HCEC 1CT (cell line): Measurements from ENCODE around the gene YOD1.
A peak's percentile ranks its signal among the peaks of the same experiment; 100 is the strongest.

Source experiments
- DNase-seq: peaks from one replicate; pipeline ENCODE4 v3.0.0-alpha.2; 2017

YOD1 gene

GRCh38 chr1:207051191-207051943, at the start of gene YOD1:
TSS of gene YOD1 (minus strand) at chr1:207051208. CDS start at chr1:207051030, 178 bp downstream.
- DNase-seq: peak; percentile 89

DNA sequence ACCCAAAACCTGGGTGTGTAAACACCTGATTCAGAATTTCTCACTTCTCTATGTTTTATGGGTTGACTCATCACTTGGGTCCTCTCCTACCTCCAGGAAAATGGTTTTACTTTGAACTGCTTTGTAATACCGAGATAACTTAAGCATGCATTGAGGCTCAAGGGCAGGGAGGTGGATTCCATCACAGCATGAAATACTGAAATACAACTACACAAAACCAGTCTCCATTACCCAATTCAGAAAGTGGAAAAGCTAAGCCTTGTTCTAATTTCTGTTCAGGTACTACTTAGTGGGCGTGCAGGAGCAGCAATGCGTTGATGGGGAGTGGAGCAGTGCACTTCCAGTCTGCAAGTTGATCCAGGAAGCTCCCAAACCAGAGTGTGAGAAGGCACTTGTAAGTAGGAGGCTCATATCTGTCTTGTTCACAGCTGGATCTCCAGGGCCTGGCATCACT, 46.9 kb upstream of the YOD1 start:
- no peak for DNase-seq

DNA sequence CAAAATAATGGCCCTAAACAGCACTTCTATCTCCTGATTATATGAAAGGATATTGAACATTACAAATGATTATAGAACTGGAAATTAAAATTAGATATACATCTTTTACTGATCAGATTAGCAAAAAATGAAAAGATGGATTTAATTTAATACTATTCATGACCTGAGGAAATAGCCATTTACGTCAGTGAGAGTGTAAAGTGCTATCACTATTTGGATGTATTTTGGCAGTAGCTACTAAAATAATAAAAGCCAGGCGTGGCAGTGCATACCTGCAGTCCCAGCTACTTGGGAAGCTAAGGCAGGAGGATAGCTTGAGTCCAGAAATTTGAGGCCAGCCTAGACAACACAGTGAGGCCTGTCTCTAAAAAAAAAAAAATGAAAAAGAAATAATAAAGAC, 42.9 kb upstream of the YOD1 start:
- DNase-seq: no peak

DNA sequence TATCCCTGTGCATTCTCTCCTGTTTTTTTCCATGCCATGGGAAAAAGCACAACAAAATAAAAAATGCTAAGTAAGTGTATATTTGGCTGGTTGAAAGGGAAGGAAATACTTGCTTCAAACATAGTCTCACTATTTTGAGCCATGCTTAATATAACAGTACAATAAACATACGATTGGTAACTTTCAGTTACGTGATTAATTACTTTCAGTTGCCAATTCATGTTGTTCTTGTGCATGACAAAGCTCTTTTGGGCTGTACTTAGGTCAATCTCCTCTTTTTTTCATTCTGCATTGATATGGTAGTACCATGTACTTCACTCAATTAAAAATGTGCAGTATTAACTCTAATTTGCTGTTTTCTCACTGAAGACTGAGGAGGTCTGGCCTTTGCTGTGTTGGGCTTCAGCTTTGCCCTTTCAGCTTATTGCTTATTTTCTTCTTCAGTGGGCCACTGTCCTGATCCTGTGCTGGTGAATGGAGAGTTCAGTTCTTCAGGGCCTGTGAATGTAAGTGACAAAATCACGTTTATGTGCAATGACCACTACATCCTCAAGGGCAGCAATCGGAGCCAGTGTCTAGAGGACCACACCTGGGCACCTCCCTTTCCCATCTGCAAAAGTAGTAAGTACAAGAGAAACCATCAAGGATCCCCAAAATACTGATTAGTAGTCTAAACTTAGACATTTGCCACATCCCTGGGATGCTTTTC, 40.3 kb upstream of the YOD1 start:
- no peak for DNase-seq

DNA sequence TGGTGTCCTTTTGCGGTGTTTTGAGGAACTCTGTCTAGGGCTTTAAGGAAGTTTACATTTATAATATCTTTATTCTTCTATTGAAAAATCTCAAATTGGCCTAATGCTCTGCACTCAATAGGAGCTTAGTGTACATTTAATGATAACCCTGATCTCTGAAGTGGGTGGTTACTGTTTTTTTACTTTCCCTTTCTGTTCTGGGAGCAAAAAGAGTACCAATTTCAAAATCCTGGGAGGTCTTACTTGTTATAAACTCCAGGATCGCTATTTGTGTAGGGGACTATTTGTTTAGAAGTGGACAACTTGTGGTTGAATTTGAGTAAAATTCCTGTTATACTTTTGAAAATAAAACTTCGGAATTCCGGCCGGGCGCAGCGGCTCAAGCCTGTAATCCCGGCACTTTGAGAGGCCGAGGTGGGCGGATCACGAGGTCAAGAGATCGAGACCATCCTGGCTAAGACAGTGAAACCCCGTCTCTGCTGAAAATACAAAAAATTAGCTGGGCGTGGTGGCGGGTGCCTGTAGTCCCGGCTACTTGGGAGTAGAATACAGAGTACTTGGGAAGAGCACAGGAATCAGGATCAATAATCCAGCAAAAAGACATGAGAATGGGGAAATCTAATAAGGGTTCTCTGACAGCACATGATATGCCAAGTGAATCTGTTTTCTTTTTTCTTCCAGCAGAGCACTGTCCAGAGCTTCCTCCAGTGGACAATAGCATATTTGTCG, 38.8 kb upstream of the YOD1 start:
- no peak for DNase-seq

- no peak for DNase-seq
These were observed 38.0 kb upstream of the YOD1 start, which contains the start of gene C4BPB for GRCh38 chr1:207088701-207089626. TSS of gene C4BPB (plus strand) at chr1:207088860. CDS start at chr1:207089532, 672 bp downstream.

DNA sequence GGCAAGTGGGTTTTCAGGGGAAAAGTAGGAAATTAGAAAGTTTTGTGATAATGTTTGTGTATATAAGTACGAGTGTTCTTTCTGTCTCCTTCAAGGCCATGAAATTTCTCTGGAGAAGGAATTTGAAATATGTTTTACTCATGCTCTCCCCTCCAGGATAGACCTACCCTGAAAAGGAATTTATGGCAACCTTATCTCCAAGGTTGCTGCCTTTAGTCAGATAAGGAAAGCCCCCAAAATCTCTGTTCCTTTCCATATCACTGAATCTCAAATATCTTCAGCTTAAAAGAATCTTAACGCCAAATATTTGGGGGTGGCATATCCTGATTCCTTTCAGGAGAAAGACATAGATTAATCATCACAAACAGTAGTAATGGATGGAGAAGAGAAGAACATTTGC, 37.2 kb upstream of the YOD1 start:
- no peak for DNase-seq

DNA sequence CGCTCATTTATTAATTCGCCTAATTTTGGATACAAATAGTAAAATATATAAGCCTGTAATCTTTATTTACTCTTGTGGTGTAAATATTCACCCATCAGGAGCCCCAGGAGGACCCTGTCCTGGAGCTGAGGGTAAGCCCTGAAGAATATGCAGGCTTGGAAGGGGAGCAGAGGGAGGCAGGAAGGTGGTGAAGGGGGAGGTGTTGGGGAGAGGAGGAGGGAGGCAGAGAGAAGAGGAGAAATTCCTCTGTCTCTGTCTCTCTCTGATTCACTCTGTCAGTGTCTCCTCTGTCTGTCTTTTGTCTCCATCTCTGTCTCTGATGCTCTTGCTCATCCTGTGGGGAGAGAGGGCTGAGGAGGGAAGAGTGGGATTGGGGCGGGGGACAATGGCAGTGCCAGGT, 34.9 kb upstream of the YOD1 start:
- no peak for DNase-seq

- DNase-seq: peak; percentile 34
These were observed 33.7 kb upstream of the YOD1 start for GRCh38 chr1:207084701-207085180.

DNA sequence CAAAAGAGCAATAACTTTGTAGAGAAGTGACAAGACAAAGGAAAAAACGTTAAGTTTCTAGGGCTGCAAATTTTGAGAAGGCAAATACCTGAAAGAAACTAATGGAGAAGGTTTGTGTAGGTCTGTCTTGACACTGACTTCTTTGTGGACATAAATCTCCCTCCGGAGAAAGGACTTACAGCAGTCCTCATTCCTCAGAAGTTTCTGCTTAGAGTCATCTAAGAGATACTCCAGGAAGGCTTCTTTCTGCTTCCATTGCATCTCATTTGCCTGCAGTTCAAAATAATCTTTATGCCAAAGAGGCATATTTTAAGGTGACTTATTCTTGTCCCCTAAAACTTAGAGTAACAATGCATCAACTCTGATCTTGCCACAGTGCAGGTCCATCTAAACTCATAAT, 33.2 kb upstream of the YOD1 start:
- DNase-seq: no peak

- DNase-seq: no peak
These were observed 30.8 kb upstream of the YOD1 start for GRCh38 chr1:207081806-207082205.

- peak; percentile 17 for DNase-seq
These were observed 30.1 kb upstream of the YOD1 start for GRCh38 chr1:207081088-207081487.

GRCh38 chr1:207079706-207080241, 28.8 kb upstream of the YOD1 start:
- no peak for DNase-seq

GRCh38 chr1:207078578-207079132, 27.6 kb upstream of the YOD1 start:
- DNase-seq: no peak

DNA sequence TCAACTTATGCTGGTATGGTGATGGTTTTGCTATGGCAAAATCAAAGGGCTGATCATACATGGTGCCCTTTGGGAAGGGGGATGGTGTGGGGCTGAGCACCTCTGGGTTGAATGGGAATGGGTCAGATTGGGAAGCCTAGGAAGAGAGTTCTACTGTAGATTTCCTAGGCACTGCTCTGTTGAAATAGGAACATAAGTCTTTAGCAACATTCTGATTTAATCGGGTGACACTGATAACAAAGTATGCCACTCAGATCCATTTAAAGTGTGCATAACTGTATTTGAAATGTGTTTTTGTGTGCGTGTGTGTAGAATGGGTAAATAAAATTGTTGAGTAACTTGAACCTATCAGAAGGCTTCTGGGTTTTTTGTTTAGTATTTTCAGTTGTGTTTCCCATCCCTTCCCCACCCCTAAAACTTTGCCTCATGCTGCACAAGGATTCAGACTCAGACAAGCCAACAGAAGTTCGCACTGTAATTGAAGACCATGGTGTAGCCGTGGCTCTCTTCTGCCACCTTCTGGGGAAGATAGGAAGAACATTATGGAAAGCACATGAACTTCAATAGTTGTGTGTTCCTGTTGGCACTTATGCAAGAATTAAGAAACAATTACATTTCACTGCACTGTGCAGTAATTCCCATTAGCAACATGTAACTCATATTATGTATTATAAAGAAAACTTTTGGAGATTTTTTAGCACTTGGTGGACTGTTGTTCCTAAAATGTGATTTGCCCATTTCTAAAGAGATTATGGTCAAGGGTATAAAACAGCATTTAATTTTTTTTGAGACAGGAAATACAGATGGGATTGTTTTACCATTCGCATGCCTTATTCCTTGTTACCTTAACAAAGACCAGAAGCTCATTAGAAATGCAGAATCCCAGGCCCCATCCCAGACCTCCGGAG, 26.7 kb upstream of the YOD1 start:
- DNase-seq: peak; percentile 66

- no peak for DNase-seq
These were observed 26.0 kb upstream of the YOD1 start for GRCh38 chr1:207077012-207077411.

- no peak for DNase-seq
These were observed 25.4 kb upstream of the YOD1 start for GRCh38 chr1:207076181-207076955.

DNA sequence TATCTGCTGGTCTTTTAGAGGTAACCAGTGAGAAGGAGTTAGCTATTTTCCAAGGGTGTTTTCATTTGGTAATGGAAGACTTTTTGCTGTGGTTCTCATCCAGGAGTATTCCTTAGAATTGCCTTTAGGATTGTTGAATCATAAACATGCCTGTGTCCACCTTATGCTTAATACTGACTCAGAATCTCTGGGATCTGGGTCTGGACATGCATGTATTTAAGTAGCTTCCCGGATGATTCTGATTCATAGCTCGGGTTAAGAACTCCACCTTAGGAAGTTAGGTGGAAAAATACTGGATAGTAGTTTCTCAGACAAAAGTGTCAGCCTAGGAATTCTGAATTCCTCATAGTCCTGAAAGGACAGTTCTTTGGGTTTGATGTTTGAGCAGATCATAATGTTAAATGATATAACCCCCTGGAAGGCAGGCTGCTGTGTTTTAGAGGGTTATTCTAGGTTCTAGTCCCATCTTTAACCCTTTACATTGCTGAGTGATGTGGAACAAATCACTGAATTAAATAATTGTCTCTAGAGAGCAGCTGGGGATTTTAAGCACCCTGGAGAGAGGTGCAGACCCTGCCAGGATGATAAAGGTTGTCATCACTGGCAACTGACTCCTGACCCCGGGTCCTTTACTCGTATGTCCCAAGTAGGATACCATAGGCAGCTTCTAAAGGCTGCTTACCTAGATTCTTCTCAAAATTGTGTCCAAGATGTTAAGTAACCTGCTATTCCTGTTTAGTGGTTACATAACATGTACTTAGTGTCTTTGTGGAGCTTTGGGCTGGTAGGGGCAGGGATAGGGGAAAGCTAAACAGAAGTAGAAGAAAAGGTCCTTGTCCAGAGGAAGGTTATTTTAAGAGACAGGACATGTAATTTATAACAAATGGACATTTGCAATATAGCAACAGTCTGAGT, 23.2 kb upstream of the YOD1 start:
- DNase-seq: peak; percentile 55

GRCh38 chr1:207072233-207072632, 21.2 kb upstream of the YOD1 start:
- DNase-seq: no peak
